Hematopoietic multipotent progenitor cell treated with erythropoietin and hydrocortisone succinate and interleukin-3 and kit ligand, for 8 days (in vitro differentiated cells): ENCODE results near the gene RFK.

Experiments used
- DNase-seq: peaks from one replicate; pipeline ENCODE4 v3.0.0-alpha.2; 2015

Gene RFK

DNA sequence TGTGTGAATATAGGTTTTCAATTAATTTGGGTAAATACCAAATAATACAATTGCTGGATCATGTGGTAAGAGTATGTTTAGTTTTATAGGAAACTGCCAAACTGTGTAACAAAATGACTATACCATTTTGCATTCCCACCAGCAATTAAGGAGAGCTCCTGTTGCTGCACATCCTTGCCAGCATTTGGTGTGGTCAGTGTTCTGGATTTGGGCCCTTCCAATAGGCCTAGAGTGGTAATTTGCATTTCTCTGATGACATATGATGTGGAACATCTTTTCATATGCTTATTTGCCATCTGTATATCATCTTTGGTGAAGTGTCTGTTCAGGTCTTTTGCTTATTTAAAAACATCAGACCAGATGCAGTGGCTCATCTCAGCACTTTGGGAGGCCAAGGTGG lies 11.6 kb upstream of the RFK start:
- no peak for DNase-seq

DNA sequence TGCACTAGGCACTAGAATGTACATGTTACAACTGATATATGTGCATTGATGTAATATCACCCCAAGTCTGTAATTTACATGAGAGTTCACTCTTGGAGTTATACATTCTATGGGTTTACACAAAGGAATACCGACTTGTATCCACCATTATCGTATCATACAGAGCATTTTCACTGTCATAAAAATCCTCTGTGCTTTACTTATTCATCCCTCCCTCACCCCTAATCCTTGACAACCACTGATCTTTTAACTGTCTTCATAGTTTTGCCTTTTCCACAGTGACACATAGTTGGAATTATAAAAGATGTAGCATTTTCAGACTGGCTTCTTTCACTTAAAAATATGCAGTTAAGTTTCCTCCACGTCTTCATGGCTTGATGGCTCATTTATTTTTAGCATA lies 11.1 kb upstream of the RFK start:
- DNase-seq, result no peak

DNA sequence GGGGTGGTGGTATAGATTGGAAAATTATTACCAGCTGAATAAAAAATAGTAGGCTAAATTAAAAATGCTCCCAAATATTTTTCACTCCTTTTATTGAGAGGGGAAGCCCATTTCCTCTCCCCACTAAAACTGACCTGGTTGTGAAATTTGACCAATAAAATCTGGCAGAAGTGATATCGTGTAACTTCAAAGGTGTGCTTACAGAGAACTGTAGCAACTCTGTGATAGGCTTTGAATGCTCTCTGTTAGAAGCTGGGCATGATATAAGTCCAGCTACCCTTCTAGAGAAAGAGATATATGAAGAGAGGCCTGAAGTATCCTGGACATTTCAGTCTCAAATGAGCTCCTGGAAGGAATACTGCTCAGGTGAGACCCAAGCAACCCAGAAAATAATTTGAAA lies 10.2 kb upstream of the RFK start:
- no peak for DNase-seq

DNA sequence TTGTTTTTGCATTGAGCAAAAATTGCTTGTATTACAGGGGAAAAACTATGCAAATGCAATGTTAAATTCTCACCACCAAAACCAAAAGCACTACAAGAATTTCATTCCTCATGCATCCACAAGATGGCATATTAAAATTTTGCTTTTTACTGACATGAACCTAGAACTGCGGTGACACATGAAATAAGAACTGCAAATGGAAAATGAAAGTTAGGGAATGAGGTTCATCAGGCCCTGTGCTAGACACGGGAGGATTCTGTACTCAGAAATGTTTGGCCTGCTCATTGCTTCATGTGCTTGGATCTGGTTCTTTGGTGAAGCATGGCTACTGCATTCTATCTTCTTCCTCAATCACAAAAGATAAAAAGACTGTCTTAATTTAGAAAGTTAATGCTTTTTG lies 9.1 kb upstream of the RFK start:
- DNase-seq, result peak; percentile 83

DNA sequence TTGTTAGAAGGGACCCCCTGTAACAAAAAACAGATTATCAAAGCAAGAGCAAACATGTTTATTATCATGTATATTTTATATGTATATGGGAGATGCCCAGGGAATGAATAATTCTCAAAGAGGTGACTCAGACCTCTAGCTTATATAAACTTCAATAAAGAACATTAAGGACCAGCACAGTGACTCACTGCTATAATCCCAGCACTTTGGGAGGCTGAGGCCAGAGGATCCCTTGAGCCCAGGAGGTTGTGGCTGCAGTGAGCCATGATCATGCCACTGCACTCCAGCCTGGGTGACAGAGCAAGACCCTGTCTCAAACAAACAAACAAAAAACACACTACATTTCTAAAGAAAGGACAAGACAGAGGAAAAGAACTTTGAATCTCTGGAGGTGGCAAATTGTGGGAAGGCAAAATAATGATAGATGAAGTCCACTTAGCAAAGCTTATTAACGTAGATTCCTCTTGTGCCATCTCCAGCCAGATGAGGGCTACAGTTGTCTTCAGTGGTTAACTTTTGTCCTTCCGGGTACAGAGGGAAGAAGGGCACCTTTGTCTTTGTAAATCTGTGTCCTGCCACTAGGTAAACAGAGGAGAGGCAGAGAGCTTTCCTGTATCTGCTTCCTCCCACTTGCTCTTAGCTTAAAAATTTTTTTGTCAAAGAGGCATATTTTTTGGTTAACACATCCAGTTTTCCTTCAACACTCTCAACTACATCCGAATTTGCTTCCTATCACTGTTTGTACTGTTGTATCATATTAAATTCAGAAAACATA lies 7.5 kb upstream of the RFK start:
- DNase-seq, result no peak

DNA sequence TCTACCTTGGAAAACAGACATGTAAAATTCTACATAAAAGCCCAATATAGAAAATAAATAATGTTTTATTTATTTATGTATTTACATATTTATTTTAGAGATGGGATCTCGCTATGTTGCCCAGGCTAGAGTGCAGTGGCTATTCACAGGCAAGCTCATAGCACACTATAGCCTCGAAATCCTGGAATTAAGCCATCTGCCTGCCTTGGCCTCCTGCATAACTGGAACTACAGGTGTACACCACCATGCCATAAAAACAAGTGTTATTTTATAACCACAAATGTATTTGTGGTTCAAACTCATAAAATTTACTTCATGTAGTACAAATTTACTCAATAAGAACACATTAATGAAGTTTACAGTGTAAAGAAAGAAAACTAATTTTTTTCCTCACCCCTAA lies 7.0 kb upstream of the RFK start:
- no peak for DNase-seq

DNA sequence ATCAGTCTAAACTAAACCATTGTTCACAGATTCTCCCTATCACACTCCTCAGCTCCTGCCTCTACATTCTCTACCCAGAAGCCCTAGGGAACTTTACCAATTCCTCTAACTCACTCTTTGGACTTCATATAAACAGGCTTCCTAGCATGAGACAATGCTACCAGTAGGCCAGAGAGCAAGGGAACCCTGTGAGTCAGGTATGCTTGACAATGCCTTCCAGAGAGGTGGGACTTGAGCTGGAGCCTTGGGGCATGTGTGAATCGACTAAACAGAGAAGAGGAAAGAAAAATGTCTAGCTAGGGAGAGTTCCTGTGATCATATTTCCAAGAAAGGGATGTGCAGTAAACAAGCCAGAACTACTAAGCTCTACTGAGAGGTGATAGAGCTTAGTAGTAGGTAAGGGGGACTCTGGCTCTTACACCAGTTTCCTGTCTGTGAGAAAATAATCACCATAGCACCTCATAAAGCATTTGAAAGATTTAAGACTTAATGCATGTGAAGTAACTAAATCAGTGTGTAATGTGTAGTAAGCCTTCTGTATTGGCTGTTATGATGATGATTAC lies 6.4 kb upstream of the RFK start:
- DNase-seq, result no peak

DNA sequence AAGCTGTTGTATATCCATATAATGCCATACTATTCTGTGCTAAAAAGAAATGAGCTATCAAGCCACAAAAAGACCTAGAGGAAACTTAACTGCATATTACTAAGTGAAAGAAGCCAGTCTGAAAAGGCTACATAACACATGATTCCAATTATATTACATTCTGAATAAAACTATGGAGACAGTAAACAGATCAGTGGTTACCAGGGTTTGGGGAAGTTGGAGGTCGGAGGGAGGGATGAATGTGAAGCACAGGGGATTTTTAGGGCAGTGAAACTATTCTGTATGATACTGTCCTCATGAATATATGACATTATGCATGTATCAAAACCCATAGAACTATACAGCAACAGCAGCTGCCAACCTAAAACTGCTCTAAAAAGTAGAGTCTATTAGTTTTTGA lies 5.6 kb upstream of the RFK start:
- no peak for DNase-seq

DNA sequence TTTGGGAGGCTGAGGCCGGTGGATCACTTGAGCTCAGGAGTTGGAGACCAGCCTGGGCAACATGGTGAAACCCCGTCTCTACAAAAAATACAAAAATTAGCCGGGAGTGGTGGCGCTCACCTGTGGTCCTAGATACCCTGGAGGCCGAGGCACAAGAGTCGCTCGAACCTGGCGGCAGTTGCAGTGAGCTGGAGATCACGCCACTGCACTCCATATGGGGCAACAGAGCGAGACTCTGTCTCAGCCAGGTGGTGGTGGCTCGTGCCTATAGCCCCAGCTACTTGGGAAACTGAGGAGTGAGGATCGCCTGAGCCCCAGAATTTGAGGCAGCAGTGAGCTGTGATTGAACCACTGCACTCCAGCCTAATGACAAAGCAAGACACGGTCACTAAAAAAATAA lies 2.4 kb upstream of the RFK start:
- no peak for DNase-seq

DNA sequence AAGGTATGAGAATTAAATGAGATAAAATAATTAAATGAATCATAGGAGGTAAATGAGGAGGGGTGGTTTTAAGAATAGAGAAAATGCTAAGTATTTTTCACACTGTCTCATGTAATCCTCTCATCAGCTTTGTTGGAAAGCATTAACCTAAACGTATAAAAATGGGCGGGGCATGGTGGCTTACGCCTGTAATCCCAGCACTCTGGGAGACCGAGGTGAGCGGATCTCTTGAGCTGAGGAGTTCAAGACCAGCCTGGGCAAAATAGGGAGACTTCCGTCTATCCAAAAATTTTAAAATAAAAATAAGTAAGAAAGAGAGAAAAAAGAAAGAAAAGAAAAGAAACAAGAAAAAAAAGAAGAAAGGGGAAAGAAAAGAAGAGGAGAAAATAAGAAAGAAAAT lies 1.9 kb upstream of the RFK start:
- no peak for DNase-seq

DNA sequence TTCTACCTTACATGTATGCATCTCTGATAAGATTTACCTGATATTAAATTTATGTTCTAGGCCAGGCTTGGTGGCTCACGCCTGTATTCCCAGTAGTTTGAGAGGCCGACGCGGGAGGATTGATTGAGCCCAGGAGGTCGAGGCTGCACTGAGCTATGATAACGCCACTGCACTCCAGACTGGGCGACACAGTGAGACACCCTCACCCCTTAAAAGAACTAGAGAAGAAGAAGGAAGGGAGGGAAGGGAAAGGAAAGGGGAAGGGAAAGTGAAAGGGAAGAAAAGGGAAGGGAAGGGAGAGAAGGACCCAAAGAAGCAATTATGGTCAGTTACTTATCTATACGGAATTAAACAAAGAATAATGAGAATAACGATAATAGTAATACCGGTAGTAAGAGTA lies 1.2 kb upstream of the RFK start:
- DNase-seq, result no peak

DNA sequence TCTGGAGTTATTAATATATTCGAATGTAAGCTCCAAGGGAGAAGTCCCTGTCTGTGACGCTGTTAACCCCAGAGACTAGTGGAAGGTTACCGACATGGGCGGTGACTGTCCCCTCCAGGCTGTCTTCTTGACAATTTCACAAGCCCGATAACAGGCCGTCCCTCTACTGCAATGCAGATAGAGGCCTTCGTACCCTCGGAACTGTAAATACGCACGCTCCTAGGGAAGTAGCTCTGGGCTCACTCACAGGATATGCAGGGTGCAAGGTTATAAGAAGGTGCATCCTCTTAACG lies 680 bp upstream of the RFK start:
- peak; percentile 95 for DNase-seq

DNA sequence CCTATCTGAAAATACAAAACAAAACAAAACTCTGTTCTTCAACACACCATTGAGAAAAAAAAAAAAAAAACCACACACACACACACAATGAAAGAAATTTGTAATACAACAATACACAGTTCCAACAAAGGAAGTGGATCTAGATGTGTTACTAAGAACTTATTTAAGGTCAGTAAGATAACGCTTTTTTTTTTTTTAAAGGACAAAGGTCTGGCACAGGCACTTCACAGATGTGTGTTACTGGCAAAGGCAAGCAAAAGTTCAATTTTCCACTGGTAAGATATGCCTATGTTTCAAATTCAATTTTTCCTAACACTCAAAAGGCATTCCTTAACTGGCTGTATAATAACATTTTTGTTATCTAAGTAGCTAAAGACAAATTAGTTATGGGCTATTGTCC lies 3.6 kb downstream of the RFK start:
- no peak for DNase-seq

DNA sequence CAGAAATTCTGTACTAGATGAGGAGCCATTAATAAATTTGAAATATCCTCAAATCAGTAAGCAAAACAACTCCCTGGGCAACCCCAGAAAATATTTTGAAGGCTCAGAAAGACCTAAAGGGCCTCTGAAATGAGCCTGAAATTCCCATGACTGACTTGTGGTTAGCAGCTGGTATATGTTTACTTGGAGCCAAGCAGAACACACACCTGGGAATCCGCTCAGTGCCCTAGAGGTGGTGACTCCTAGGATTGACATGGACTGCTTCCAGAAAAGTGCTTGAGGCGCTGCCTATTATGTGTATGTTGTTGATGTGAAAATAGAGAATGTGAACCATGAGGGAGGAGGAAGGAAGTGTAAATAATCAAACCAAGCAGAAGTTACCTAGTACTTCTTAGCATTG lies 14.7 kb downstream of the RFK start:
- no peak for DNase-seq

DNA sequence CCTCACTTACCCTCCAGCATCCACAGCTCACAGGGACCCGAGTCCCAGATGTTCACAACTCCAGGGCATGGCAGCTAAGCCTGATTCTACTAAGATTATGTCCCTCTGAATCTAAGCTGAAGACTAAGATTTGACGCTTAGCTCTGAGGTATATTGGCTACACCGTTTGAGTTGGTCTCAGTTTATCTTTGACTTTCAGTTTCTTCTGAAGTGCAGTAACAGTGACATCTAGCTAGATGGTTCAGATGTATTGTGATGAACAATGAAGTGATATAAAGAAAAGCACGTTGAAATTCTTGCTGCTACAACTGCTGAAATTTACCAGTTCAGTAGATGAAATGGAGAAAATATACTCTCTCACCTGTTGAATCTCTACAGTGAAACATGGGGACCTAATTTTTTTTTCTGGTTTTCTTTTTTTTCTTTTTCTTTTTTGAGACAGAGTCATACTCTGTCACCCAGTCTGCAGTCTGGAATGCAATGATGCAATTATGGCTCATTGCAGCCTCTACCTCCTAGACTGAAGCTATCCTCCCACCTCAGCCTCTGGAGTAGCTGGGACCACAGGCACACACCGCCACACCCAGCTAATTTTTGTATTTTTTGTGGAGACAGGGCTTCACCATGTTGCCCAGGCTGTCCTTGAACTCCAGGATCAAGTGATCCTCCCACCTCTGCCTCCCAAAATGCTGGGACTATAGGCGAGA lies 15.7 kb downstream of the RFK start:
- DNase-seq, result no peak

DNA sequence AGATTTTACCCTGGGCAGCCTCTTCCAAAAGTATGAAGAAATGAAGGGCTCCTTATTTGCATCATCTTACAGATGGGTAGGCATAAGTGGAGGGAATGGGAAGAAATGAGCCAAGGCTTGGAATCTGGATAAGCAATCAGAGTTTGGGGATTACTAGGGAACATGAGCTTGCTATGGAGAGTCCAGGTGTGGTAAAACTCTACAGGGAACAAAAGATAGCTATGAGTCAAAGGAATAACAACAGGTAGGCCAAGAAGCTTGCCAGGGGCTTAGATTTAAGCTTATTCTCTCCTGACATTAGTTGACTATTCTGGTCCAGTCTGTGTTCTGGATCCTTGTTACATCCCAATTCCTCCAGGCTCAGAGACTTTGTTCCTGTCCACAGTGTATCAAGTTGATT lies 16.4 kb downstream of the RFK start:
- DNase-seq, result no peak

DNA sequence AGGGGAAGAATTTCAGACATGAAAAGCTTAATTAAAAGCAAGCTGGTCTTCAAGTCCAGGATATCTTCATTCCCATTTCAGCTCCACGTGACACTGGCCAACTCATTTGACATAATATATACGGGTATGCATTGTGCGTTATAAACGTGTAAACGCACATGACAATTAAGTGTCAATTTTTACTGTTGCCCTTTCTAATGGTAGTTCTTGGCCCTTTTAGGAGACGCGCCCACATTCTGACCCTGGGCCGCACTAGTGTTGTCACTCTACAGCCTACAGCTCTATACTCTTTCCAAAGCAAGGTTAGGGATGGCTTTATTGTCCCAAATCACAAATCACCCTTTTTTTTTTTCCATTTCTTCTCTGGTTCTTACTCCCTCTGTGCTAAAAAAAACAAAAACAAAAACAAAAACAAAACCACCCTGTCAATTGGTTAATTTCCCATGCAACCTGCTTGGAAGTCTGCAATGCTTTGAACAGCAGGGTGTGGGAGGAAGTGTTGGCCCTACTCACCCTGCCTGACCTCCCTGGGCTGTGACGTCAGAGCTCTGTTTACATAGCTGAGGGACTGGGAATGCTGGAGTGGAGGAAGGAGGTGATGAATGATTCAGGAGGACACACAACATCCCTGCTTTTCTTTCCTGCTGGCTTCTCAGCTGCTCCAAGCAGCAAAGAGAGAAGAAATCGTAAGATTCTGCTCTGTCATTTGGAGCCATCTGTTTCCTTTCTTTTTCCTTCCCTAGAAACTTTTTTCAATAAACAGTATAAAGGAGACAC lies 19.3 kb downstream of the RFK start:
- DNase-seq, result no peak

DNA sequence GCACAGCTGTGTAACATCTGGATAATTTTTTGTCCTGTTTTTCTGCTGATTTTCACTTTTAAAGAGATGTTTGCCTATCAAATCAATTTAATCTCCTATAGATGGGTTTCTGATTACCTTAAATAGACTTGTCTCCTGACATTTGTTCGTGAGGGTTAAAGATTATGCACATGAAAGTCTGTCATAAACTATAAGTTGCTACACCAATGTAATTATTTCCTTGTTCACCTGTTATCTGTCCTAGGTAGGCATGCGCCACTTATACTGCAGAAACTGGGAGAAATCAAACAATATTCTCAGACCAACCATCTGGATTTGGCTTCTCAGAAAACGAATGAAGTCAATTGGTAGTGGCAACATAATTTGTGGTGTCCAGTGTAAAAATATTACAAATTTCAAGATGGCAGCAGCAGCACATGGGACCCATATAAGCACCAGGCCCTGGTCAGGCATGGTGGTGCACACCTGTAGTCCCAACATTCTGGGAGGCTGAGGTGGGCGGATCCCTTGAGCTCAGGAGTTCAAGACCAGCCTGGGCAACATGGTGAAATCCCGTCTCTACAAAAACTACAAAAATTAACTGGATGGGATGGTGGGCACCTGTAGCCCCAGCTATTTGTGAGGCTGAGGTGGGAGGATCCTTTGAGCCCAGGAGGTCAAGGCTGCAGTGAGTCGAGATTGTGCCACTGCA lies 20.3 kb downstream of the RFK start:
- DNase-seq, result no peak

DNA sequence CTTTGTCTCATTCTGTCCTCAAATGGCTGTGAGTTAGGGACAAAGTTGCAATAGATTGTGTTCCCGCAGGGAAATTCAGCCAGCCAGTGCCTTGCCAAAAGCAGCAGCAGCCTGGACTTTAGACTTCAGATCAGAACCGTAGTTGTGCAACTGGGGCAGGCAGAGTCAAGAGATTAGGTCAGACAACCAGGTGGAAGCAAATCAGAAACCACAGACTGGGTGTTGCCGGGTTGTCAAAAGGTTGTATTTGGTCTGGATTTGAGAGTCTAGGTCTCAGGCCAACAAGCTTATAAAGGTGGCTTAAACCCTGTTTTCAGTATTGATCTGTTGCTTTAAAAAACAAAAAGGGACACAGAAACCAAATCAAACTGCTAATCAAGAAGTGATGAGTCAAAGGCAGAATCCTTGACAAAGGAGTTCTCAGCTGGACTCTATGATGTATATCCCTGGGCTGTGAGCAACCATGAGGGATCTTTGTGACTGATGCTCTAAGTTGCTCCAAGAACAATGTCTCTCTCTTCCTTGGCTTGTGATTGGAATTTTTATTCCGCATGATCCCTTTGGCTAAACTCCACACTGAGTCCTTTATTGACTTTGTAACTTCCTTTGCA lies 20.9 kb downstream of the RFK start:
- no peak for DNase-seq

DNA sequence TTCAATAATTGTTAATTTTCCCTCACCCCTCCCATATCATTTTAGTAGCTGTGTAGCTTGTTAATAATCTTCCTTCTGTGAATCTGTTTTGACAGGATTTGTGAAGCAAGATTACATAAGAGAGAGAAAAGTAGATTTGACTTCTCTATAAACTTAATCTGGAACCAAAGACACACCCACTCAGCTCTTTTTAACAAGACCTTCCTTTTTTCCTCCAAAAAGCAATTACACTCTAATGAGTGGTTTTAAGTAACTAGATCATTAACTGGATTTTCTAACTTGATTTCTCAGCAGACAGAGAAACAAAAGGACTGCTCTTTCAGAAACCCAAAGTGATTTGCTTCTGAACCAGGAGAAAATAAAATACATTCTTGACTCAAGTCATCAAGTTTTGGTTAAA lies 21.9 kb downstream of the RFK start:
- no peak for DNase-seq

DNA sequence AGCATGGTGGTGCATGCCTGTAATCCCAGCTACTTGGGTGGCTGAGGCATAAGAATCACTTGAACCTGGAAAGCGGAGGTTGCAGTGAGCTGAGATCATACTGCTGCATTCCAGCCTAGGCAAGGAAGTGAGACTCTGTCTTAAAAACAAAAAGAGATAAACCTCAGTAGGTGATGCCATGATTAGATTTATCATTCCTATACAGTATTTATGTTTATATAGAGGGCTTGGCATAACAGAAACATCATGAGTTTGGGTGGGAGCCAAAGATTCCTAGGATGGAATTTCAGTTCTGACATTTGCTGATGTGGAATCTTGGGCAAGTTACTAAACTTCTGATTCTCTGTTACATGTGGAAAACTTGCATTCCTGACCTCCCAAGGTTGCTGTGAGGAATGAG lies 22.3 kb downstream of the RFK start:
- DNase-seq, result no peak

DNA sequence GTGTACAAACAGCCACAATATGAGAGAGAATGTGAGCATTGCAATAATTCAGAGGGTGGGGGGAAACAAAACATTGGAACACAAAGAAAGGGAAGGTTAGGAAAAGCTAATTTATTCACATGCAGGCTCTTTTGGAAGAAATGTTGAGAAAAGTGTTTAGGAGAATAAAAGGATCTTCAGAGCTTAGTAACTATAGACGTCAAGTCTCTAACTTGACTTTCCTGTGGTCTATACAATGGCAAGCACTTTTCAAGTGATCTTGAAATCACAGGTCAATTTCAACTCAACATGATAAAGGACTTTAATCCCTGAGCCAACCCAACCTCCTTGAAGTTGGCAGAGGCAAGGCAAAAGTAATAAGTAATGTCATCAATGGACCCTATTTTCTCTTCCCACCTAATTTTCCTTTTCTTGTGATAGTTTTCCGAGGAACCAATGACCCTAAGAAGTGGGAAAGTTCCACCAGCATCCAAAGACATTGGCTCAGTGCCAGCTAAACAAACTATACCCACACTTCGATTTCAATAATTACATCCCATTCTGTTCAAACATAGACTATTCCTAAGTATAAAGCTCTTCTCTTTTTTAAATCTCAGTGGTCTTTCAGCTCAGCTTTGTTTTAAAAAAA lies 23.7 kb downstream of the RFK start:
- no peak for DNase-seq
